SU-DHL-6 (cell line): ENCODE results near the gene ENOX2.

Experiments used
- EZH2phosphoT487 ChIP-seq: fragments of 200-600 bp; sonication (generic), shearing (Covaris generic); conservative IDR thresholded peaks from 2 replicates; pipeline ENCODE4 v1.6.1; 2018; ENCODE audit warnings: mild to moderate bottlenecking, antibody characterized with exemption, low read length, moderate library complexity, mixed read lengths
- TF ChIP-seq, protein P1 (sequence below): fragments of 200-600 bp; sonication (generic); IDR thresholded peaks from one replicate; pipeline ENCODE4 v1.5.1; 2017; ENCODE audit warnings: antibody characterized with exemption, mild to moderate bottlenecking, low read length, moderate library complexity; ENCODE audit not compliant: insufficient read depth, poor library complexity, severe bottlenecking

DNA sequence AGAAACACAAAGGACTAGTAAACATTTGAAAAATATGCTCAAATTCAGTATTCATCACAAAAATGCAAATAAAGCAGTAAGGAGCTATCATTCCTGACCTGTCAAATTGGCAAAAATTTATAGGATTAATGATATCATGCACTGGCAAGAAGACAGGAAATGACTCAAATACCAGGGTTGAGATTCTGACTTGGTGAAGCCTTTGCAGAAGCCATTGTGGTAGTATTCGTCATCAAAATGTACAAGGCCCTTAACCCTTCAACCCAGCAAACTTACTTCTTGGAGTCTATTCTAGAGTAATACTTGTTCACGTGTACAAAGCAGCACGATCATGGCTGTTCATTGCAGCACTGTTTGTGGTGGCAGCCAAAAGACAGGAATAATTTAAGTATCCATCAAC is 132.4 kb downstream of the ENOX2 start:
- TF ChIP-seq, protein P1, sequence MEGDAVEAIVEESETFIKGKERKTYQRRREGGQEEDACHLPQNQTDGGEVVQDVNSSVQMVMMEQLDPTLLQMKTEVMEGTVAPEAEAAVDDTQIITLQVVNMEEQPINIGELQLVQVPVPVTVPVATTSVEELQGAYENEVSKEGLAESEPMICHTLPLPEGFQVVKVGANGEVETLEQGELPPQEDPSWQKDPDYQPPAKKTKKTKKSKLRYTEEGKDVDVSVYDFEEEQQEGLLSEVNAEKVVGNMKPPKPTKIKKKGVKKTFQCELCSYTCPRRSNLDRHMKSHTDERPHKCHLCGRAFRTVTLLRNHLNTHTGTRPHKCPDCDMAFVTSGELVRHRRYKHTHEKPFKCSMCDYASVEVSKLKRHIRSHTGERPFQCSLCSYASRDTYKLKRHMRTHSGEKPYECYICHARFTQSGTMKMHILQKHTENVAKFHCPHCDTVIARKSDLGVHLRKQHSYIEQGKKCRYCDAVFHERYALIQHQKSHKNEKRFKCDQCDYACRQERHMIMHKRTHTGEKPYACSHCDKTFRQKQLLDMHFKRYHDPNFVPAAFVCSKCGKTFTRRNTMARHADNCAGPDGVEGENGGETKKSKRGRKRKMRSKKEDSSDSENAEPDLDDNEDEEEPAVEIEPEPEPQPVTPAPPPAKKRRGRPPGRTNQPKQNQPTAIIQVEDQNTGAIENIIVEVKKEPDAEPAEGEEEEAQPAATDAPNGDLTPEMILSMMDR: no peak
- no peak for TF ChIP-seq EZH2phosphoT487
